A549 (cell line): Measurements from ENCODE around the gene CASP10. TPM values are rescaled to one million over a fixed set of nuclear protein-coding genes. Genes with fewer than 3 reads are reported as not detected.

ENCODE experiments used
- ATAC-seq, 2 experiments: fragments of 200-7000 bp in 1 of 2; fragments of >200 bp in 1 of 2; cut with Nextera tagmentation in 1 of 2; cut with Tn5 transposase in 1 of 2; 3 replicates each; pipeline versions ENCODE4 v1.8.0 to v1.9.1; 2018 to 2020; ENCODE audit warnings: mild to moderate bottlenecking in 1 of 2, moderate library complexity in 1 of 2
- CTCF ChIA-PET: fragments of 300-600 bp; sonication (Branson Sonifier 250); formaldehyde crosslinking; extraction: SDS; loops from one replicate; lab custom pipeline; 2021; ENCODE audit warnings: antibody characterized with exemption, inconsistent platforms; lab: Yijun Ruan, JAX
- POLR2A ChIA-PET: fragments of 350-600 bp; formaldehyde crosslinking; extraction: SDS; loops from one replicate; lab custom pipeline; 2021; ENCODE audit warnings: antibody characterized with exemption, inconsistent platforms; lab: Yijun Ruan, JAX
- DNase-seq, 2 experiments: peaks; one replicate each; pipeline versions ENCODE4 v3.0.0 to v3.0.0-alpha.2; 2011 to 2016; ENCODE audit warnings: low read depth in 1 of 2, low spot score in 1 of 2
- FAIRE-seq: peaks from 2 replicates; lab custom pipeline; 2011; peaks lifted over from hg19 to GRCh38; lab: Jason Lieb, UNC
- H3K27ac ChIP-seq, 2 experiments: fragments of >200 bp; sonication (Bioruptor Twin); formaldehyde crosslinking; 3 replicates each; pipeline ENCODE4 v1.5.1; 2016 to 2017
- H3K4me1 ChIP-seq: fragments of >200 bp; sonication (Bioruptor Twin); formaldehyde crosslinking; 3 replicates; pipeline ENCODE4 v1.6.1; 2016
- H3K4me2 ChIP-seq: fragments of >200 bp; sonication (Bioruptor Twin); formaldehyde crosslinking; 3 replicates; pipeline ENCODE4 v1.6.1; 2016
- H3K4me3 ChIP-seq: fragments of >200 bp; sonication (Bioruptor Twin); formaldehyde crosslinking; 3 replicates; pipeline ENCODE4 v1.5.1; 2016
- H3K9me3 ChIP-seq: fragments of >200 bp; sonication (Bioruptor Twin); formaldehyde crosslinking; 3 replicates; pipeline ENCODE4 v1.6.1; 2016
- ATOH8 ChIP-seq: fragments of 250-450 bp; sonication (Bioruptor Pico); IDR thresholded peaks from 2 replicates; pipeline ENCODE4 v1.5.0; 2020; ENCODE audit warnings: low read depth, mild to moderate bottlenecking, moderate library complexity
- BHLHE40 ChIP-seq: IDR thresholded peaks from 2 replicates; pipeline ENCODE4 v1.6.1; 2012; ENCODE audit warnings: low read depth, low read length, inconsistent platforms
- CEBPB ChIP-seq, 2 experiments: fragments of >200 bp in 1 of 2; sonication (Bioruptor Twin) in 1 of 2; formaldehyde crosslinking in 1 of 2; IDR thresholded peaks; 2 replicates each; pipeline ENCODE4 v1.6.1; 2012 to 2016
- CTCF ChIP-seq: fragments of >200 bp; sonication (Bioruptor Twin); formaldehyde crosslinking; IDR thresholded peaks from 3 replicates; pipeline ENCODE4 v1.5.1; 2016
- EP300 ChIP-seq, 2 experiments: fragments of >200 bp; sonication (Bioruptor Twin); formaldehyde crosslinking; IDR thresholded peaks; 2 replicates in 1 of 2; 3 replicates in 1 of 2; pipeline ENCODE4 v1.6.1; 2016 to 2017
- ESRRA ChIP-seq: fragments of 150-350 bp; IDR thresholded peaks from 2 replicates; pipeline ENCODE4 v1.6.1; 2014; ENCODE audit warnings: mild to moderate bottlenecking, low read length, borderline replicate concordance
- FOSL2 ChIP-seq, 2 experiments: fragments of 450-650 bp in 1 of 2; fragments of >200 bp in 1 of 2; sonication (Bioruptor Twin) in 1 of 2; formaldehyde crosslinking; IDR thresholded peaks; 2 replicates each; pipeline versions ENCODE4 v1.5.0 to v1.6.1; 2016 to 2020; ENCODE audit warnings: mild to moderate bottlenecking in 1 of 2, moderate library complexity in 1 of 2
- FOXS1 ChIP-seq: fragments of 250-450 bp; sonication (Bioruptor Pico); IDR thresholded peaks from 2 replicates; pipeline ENCODE4 v1.5.0; 2020; ENCODE audit warnings: mild to moderate bottlenecking, moderate library complexity
- GATA3 ChIP-seq: IDR thresholded peaks from 2 replicates; pipeline ENCODE4 v1.6.1; 2012; ENCODE audit warnings: borderline replicate concordance
- HES2 ChIP-seq: fragments of >200 bp; sonication (Bioruptor Twin); formaldehyde crosslinking; IDR thresholded peaks from 2 replicates; pipeline ENCODE4 v1.6.1; 2016
- HEYL ChIP-seq: fragments of 250-450 bp; sonication (Bioruptor Pico); IDR thresholded peaks from 2 replicates; pipeline ENCODE4 v1.8.0; 2021; ENCODE audit warnings: mild to moderate bottlenecking, moderate library complexity
- HMGXB4 ChIP-seq: fragments of 250-450 bp; sonication (Bioruptor Pico); IDR thresholded peaks from 2 replicates; pipeline ENCODE4 v1.5.0; 2021; ENCODE audit warnings: mild to moderate bottlenecking, moderate library complexity, borderline replicate concordance
- JUN ChIP-seq, 2 experiments: fragments of >200 bp; sonication (Bioruptor Twin); formaldehyde crosslinking; IDR thresholded peaks; 2 replicates in 1 of 2; 3 replicates in 1 of 2; pipeline ENCODE4 v1.6.1; 2016 to 2017
- JUNB ChIP-seq: fragments of >200 bp; sonication (Bioruptor Twin); formaldehyde crosslinking; IDR thresholded peaks from 2 replicates; pipeline ENCODE4 v1.6.1; 2016
- MAFK ChIP-seq: fragments of 450-650 bp; IDR thresholded peaks from 2 replicates; pipeline ENCODE4 v1.6.1; 2014; ENCODE audit not compliant: partially characterized antibody
- MAZ ChIP-seq: fragments of 150-350 bp; IDR thresholded peaks from 2 replicates; pipeline ENCODE4 v1.6.1; 2014; ENCODE audit warnings: antibody characterized with exemption, low read depth, low read length, borderline replicate concordance
- NFE2L2 ChIP-seq: fragments of 150-350 bp; conservative IDR thresholded peaks from 2 replicates; pipeline ENCODE4 v1.6.1; 2014; ENCODE audit warnings: low read length
- NPAS2 ChIP-seq: fragments of 250-450 bp; sonication (Bioruptor Pico); IDR thresholded peaks from 2 replicates; pipeline ENCODE4 v1.8.0; 2022; ENCODE audit warnings: mild to moderate bottlenecking, moderate library complexity, borderline replicate concordance
- POLR2A ChIP-seq: IDR thresholded peaks from 2 replicates; pipeline ENCODE4 v1.6.1; 2012; ENCODE audit warnings: mild to moderate bottlenecking, low read length
- POLR2AphosphoS2 ChIP-seq: conservative IDR thresholded peaks from 2 replicates; pipeline ENCODE4 v1.6.1; 2012; ENCODE audit warnings: low read length, improper control_type of control experiment, inconsistent platforms
- RARB ChIP-seq: fragments of 250-450 bp; sonication (Bioruptor Pico); IDR thresholded peaks from 2 replicates; pipeline ENCODE4 v1.8.0; 2021; ENCODE audit warnings: mild to moderate bottlenecking, moderate library complexity
- RCOR1 ChIP-seq: fragments of 150-350 bp; IDR thresholded peaks from 2 replicates; pipeline ENCODE4 v1.6.1; 2014; ENCODE audit warnings: antibody characterized with exemption, low read length, low read depth
- REST ChIP-seq: fragments of 200-600 bp; sonication (generic); IDR thresholded peaks from 2 replicates; pipeline ENCODE4 v1.6.1; 2016; ENCODE audit warnings: antibody characterized with exemption, mild to moderate bottlenecking, moderate library complexity
- RNF2 ChIP-seq: fragments of 200-600 bp; sonication (generic); IDR thresholded peaks from 2 replicates; pipeline ENCODE4 v1.6.1; 2016; ENCODE audit warnings: low read depth, mild to moderate bottlenecking, antibody characterized with exemption, moderate library complexity, borderline replicate concordance
- SREBF2 ChIP-seq: fragments of 450-650 bp; IDR thresholded peaks from 2 replicates; pipeline ENCODE4 v1.6.1; 2014; ENCODE audit warnings: mild to moderate bottlenecking, moderate library complexity
- TP53 ChIP-seq: fragments of 250-450 bp; sonication (Bioruptor Pico); IDR thresholded peaks from 2 replicates; pipeline ENCODE4 v1.5.0; 2021; ENCODE audit warnings: mild to moderate bottlenecking, moderate library complexity
- USF2 ChIP-seq: fragments of 450-650 bp; IDR thresholded peaks from 2 replicates; pipeline ENCODE4 v1.6.1; 2014; ENCODE audit warnings: antibody characterized with exemption
- ZC3H11A ChIP-seq: fragments of 450-650 bp; IDR thresholded peaks from 2 replicates; pipeline ENCODE4 v1.6.1; 2014; ENCODE audit warnings: antibody characterized with exemption, mild to moderate bottlenecking
- ZNF302 ChIP-seq: fragments of 250-450 bp; sonication (Bioruptor Pico); IDR thresholded peaks from 2 replicates; pipeline ENCODE4 v1.9.0; 2021; ENCODE audit warnings: inconsistent platforms, mild to moderate bottlenecking, moderate library complexity
- WGBS: methylation state at CpG from one replicate; pipeline ENCODE4 v1.1.6; 2017; ENCODE audit errors: missing lambda C conversion rate; 5-methylcytosine and 5-hydroxymethylcytosine counted together
- polyA plus RNA-seq, 4 experiments: library from polyadenylated mRNA; depleted of rRNA in 3 of 4; stranded (reverse); fragments of >200 nt; fragmentation: RNase III in 1 of 4; extraction: RNeasy Plus Mini Kit Qiagen cat#74134 plus additional on column Dnase treatment in 1 of 4; gene quantifications; 2 replicates in 3 of 4; 3 replicates in 1 of 4; pipeline ENCODE4 v1.2.3, GENCODE V29; 2011 to 2017

CASP10 gene
- polyA plus RNA-seq, 2 of the 4 experiments (the other 2 are of a cell fraction) = 3.0 to 6.5 TPM

- H3K27ac ChIP-seq = peak overlapping the region; percentile 95 to 96
- H3K9me3 ChIP-seq = no peaks in the 10 kb centered on the region
- FAIRE-seq (peak; percentile 68), DNase-seq (peak; percentile 77 to 85), ATAC-seq (peak; percentile 62 to 69)
- ChIA-PET POLR2A (interaction anchor here (0.6 to 4.8 kb wide), 2 partner anchors 20 to 34 kb away, joined by 6 to 39 read pairs; partner anchors contain the start of gene CFLAR), CTCF (interaction anchor here (0.5 to 6.7 kb wide), 9 partner anchors 23 to 196 kb away, joined by 3 to 46 read pairs (median 4); partner anchors contain the start of genes CFLAR, HYCC2 and NDUFB3)
- WGBS = 2% methylated on average over 8 of the region's 8 CpGs
- peak overlapping the region; percentile 92 for H3K4me2 ChIP-seq
- H3K4me3 ChIP-seq = peak overlapping the region; percentile 23; the same call in 2 of the 3 replicates
- peaks cover 59% of the 10 kb centered on the region for H3K4me1 ChIP-seq
- TF ChIP-seq ESRRA (no peak), JUN (IDR thresholded peaks at IDR 0.05) (peak; percentile 68 to 74; a peak in 4 of 5 replicates), RCOR1 (no peak), ZNF302 (CRISPR knock-in tag) (no peak), HES2 (no peak), RARB (no peak), NFE2L2 (no peak), NPAS2 (CRISPR knock-in tag) (no peak), FOXS1 (CRISPR knock-in tag) (no peak), TP53 (CRISPR knock-in tag) (no peak), HMGXB4 (CRISPR knock-in tag) (no peak), ZC3H11A (no peak), REST (no peak), CEBPB (IDR thresholded peaks at IDR 0.05) (peak; percentile 63 to 83; a peak in 3 of 4 replicates), RNF2 (no peak), POLR2A (no peak), BHLHE40 (no peak), FOSL2 (IDR thresholded peaks at IDR 0.05) (peak; percentile 90), FOSL2 (CRISPR knock-in tag; IDR thresholded peaks at IDR 0.05) (peak; percentile 87), HEYL (no peak), USF2 (no peak), MAZ (no peak), EP300 (IDR thresholded peaks at IDR 0.05) (peak; percentile 48 to 79; a peak in 3 of 5 replicates), JUNB (peak; percentile 97), MAFK (no peak), POLR2AphosphoS2 (no peak), GATA3 (peak; percentile 90; the same call in 1 of the 2 replicates), ATOH8 (CRISPR knock-in tag) (peak; percentile 88; the same call in 1 of the 2 replicates), CTCF (no peak), SREBF2 (no peak)
Measured at GRCh38 chr2:201151127-201151981, 31.6 kb upstream of the CASP10 start.
